Naive thymus-derived CD4-positive, alpha-beta T cell (primary cell): Measurements from ENCODE around the gene REEP2. TPM values are rescaled to one million over a fixed set of nuclear protein-coding genes. Genes with fewer than 3 reads are reported as not detected.
A peak's percentile ranks its signal among the peaks of the same experiment; 100 is the strongest.

Experiments used
- ATAC-seq: fragments of 150-1000 bp; cut with Tn5 transposase; 2 replicates; pipeline ENCODE4 v1.10.0; 2021; ENCODE audit warnings: mild to moderate bottlenecking, moderate library complexity
- CTCF ChIA-PET: fragments of 350-600 bp; sonication (Branson Sonifier 250); formaldehyde crosslinking; loops from one replicate; lab custom pipeline; 2021; ENCODE audit warnings: antibody characterized with exemption; lab: Charles Lee
- POLR2A ChIA-PET: fragments of 350-600 bp; sonication (Branson Sonifier 250); formaldehyde crosslinking; loops from one replicate; lab custom pipeline; 2021; ENCODE audit warnings: antibody characterized with exemption, inconsistent platforms; lab: Charles Lee
- DNase-seq, 9 donors: peaks; one replicate each; pipeline versions ENCODE4 v3.0.0 to v3.0.0-alpha.2; 2020 to 2022; ENCODE audit warnings: mixed read lengths in 1 of 9
- H3K27ac ChIP-seq: one replicate; pipeline ENCODE4 v1.7.0; 2013; ENCODE audit warnings: mild to moderate bottlenecking, low read depth, low read length, moderate library complexity
- H3K27me3 ChIP-seq, 2 donors: one replicate each; pipeline ENCODE4 v1.7.0; 2013; ENCODE audit warnings: low read length in 2 of 2, mild to moderate bottlenecking in 2 of 2, moderate library complexity in 2 of 2; ENCODE audit not compliant: control insufficient read depth in 2 of 2, insufficient read depth in 2 of 2
- H3K36me3 ChIP-seq, 3 experiments: 1 replicate in 2 of 3; 2 replicates in 1 of 3; pipeline ENCODE4 v1.7.0; 2013; ENCODE audit warnings: low read length in 3 of 3, mild to moderate bottlenecking in 3 of 3, moderate library complexity in 1 of 3; ENCODE audit not compliant: insufficient read depth in 3 of 3, control insufficient read depth in 2 of 3
- H3K4me1 ChIP-seq, 2 donors: one replicate each; pipeline ENCODE4 v1.7.0; 2013; ENCODE audit warnings: low read length in 2 of 2, mild to moderate bottlenecking in 2 of 2, moderate library complexity in 1 of 2; ENCODE audit not compliant: control insufficient read depth in 2 of 2, insufficient read depth in 2 of 2
- H3K4me3 ChIP-seq: 2 replicates; pipeline ENCODE4 v1.7.0; 2013; ENCODE audit warnings: mild to moderate bottlenecking, low read length
- H3K9me3 ChIP-seq, 3 experiments: 1 replicate in 2 of 3; 2 replicates in 1 of 3; pipeline ENCODE4 v1.7.0; 2013; ENCODE audit warnings: low read length in 3 of 3; ENCODE audit not compliant: control insufficient read depth in 2 of 3
- H3K27ac Mint-ChIP-seq, 9 donors: one replicate each; pipeline ENCODE4 v1.8.0; 2020 to 2022; ENCODE audit warnings: mixed read lengths in 9 of 9, mild to moderate bottlenecking in 8 of 9, moderate library complexity in 5 of 9, inconsistent platforms in 2 of 9
- H3K27me3 Mint-ChIP-seq, 5 donors: one replicate each; pipeline ENCODE4 v1.8.0; 2021 to 2022; ENCODE audit warnings: mixed read lengths in 5 of 5, mild to moderate bottlenecking in 1 of 5
- H3K36me3 Mint-ChIP-seq, 5 donors: one replicate each; pipeline ENCODE4 v1.8.0; 2020 to 2022; ENCODE audit warnings: mixed read lengths in 5 of 5, mild to moderate bottlenecking in 3 of 5, inconsistent platforms in 1 of 5
- H3K4me1 Mint-ChIP-seq, 7 donors: one replicate each; pipeline ENCODE4 v1.8.0; 2020 to 2022; ENCODE audit warnings: mixed read lengths in 7 of 7, mild to moderate bottlenecking in 3 of 7, inconsistent platforms in 1 of 7
- H3K4me3 Mint-ChIP-seq, 10 donors: one replicate each; pipeline ENCODE4 v1.8.0; 2020 to 2022; ENCODE audit warnings: mild to moderate bottlenecking in 10 of 10, mixed read lengths in 10 of 10, moderate library complexity in 6 of 10, inconsistent platforms in 2 of 10
- H3K9me3 Mint-ChIP-seq, 11 donors: one replicate each; pipeline ENCODE4 v1.8.0; 2020 to 2022; ENCODE audit warnings: mixed read lengths in 11 of 11, mild to moderate bottlenecking in 4 of 11, inconsistent platforms in 1 of 11, moderate library complexity in 1 of 11
- intact Hi-C, 2 donors: fragments of 100-400 bp; cut with micrococcal nuclease; formaldehyde crosslinking; loops; one replicate each; pipeline ENCODE4 v1.15.1; 2023
- polyA plus RNA-seq, 2 donors: library from polyadenylated mRNA; unstranded; fragments of 300-500 nt; fragmentation: Illumina TruSeq; gene quantifications; one replicate each; pipeline ENCODE4 v1.2.3, GENCODE V29; 2021
- total RNA-seq, 6 experiments: library from RNA in 5 of 6; stranded (reverse) in 5 of 6; gene quantifications; 1 replicate in 5 of 6; 2 replicates in 1 of 6; pipeline ENCODE4 v1.2.3 and lab custom pipeline; 2021 to 2026

REEP2 gene
- total and polyA plus RNA-seq, 7 experiments from 2014 or later: 0.94 to 1.2 TPM; not detected in 5

GRCh38 chr5:138440159-138441073, 1.6 kb downstream of the REEP2 start:
- peaks cover 0 to 12% (median 8%) of the 10 kb centered on the region in 5 donors for H3K36me3 Mint-ChIP-seq
- peaks cover 0 to 11% (median 5%) of the 10 kb centered on the region in 5 donors for H3K27me3 Mint-ChIP-seq
- H3K4me3 ChIP-seq: no peak overlapping the region
- peaks cover 0 to 12% (median 7%) of the 10 kb centered on the region in 3 experiments for H3K36me3 ChIP-seq
- POLR2A ChIA-PET: interaction anchor here (0.5 to 0.9 kb wide), 2 partner anchors 260 to 687 kb away, joined by 3 to 5 read pairs; no protein-coding TSS in a partner anchor
- no peaks in the 10 kb centered on the region for H3K9me3 ChIP-seq
- no peaks in the 10 kb centered on the region for H3K9me3 Mint-ChIP-seq
- H3K27me3 ChIP-seq: no peaks in the 10 kb centered on the region
- H3K4me1 ChIP-seq: peaks cover 3 to 11% of the 10 kb centered on the region in 2 donors
- intact Hi-C loops: no loop called here
- H3K4me1 Mint-ChIP-seq: peaks cover 12 to 24% (median 14%) of the 10 kb centered on the region in 7 donors
- ATAC-seq (no peak), DNase-seq (no peak)
- CTCF ChIA-PET: no interaction called here
- H3K27ac Mint-ChIP-seq: peak overlapping the region in 3 of 9 donors; percentile 28 to 55 (median 47)
- H3K4me3 Mint-ChIP-seq: peak overlapping the region; percentile 10 to 82 (median 62)
- no peak overlapping the region for H3K27ac ChIP-seq

DNA sequence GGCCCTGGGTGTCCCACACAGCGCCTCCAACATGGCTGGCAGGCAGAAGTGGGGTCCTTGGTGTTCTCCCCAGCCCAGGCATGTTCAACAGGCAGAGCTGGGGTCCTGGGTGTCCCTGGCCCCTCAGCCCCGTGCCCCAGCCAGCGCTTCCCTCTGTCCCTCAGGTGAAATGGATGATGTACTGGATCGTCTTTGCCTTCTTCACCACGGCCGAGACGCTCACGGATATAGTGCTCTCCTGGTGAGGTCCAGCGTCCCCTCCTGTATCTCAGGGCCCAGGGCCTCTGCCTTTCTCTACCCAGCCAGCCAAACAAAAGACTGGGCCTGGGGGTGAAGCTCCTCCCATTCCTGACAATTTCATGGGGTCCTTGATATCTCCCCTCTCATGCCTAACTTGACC, 2.4 kb downstream of the REEP2 start:
- Histone ChIP-seq H3K9me3 (no peaks in the 10 kb centered on the region), H3K4me1 (peaks cover 3 to 11% of the 10 kb centered on the region in 2 donors), H3K27ac (no peak overlapping the region), H3K4me3 (no peak overlapping the region), H3K36me3 (peaks cover 0 to 4% (median 0%) of the 10 kb centered on the region in 3 experiments), H3K27me3 (no peaks in the 10 kb centered on the region)
- ChIA-PET CTCF (no interaction called here), POLR2A (no interaction called here)
- peaks cover 0 to 6% (median under 1%) of the 10 kb centered on the region in 5 donors for H3K36me3 Mint-ChIP-seq
- no peak overlapping the region for H3K4me3 Mint-ChIP-seq
- intact Hi-C loops: no loop called here
- no peak overlapping the region for H3K27ac Mint-ChIP-seq
- H3K9me3 Mint-ChIP-seq: no peaks in the 10 kb centered on the region
- ATAC-seq: no peak
- DNase-seq: no peak
- H3K27me3 Mint-ChIP-seq: peaks cover 0 to 11% (median 5%) of the 10 kb centered on the region in 5 donors
- peaks cover 12 to 24% (median 14%) of the 10 kb centered on the region in 7 donors for H3K4me1 Mint-ChIP-seq

DNA sequence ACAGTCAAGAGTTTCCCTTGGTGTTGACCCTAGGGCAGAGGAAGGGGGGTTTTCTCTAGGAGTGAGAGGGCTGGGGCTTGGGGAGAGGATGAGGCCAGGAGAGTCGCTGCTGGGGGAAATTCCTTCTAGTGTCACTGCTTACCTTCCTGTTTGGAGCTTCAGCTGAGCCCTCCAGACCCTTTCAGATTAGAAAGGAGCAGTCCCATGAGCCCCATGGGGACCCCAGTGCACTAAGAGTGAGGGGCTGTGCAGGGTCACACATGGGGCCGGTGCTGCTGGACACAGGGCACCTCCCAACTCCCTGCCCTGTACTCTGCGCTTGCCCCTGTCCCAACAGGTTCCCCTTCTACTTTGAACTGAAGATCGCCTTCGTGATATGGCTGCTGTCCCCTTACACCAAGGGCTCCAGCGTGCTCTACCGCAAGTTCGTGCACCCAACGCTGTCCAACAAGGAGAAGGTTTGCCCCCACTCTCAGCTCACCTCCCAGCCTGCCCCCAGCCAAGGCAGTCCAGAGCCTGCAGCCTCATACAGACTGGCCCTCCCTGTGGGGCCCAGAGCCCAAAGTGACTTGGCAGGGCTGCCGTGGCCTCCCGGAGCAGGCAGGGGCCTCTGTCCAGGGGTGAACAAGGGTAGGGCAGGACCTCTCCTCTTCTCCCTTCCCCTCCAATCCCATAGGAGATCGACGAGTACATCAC, 5.4 kb downstream of the REEP2 start:
- intact Hi-C loops: no loop called here
- H3K27ac ChIP-seq: no peak overlapping the region
- no peaks in the 10 kb centered on the region for H3K9me3 Mint-ChIP-seq
- H3K4me1 Mint-ChIP-seq: peaks cover 0 to 10% (median 4%) of the 10 kb centered on the region in 7 donors
- H3K36me3 ChIP-seq: no peaks in the 10 kb centered on the region
- H3K27me3 ChIP-seq: no peaks in the 10 kb centered on the region
- ATAC-seq: peak; percentile 9
- H3K4me3 ChIP-seq: no peak overlapping the region
- H3K27ac Mint-ChIP-seq: peak overlapping the region in 1 of 9 donors; percentile 13
- peaks cover 0 to 8% (median 5%) of the 10 kb centered on the region in 5 donors for H3K27me3 Mint-ChIP-seq
- DNase-seq: no peak
- peaks cover 0 to 4% of the 10 kb centered on the region in 2 donors for H3K4me1 ChIP-seq
- H3K36me3 Mint-ChIP-seq: no peaks in the 10 kb centered on the region
- H3K4me3 Mint-ChIP-seq: no peak overlapping the region
- H3K9me3 ChIP-seq: no peaks in the 10 kb centered on the region
- ChIA-PET POLR2A (interaction anchor here (0.6 to 1.1 kb wide), 2 partner anchors 13 to 61 kb away, joined by 3 read pairs; no protein-coding TSS in a partner anchor), CTCF (interaction anchor here (1.4 kb wide), 1 partner anchor 59 kb away, joined by 5 read pairs; no protein-coding TSS in a partner anchor)

DNA sequence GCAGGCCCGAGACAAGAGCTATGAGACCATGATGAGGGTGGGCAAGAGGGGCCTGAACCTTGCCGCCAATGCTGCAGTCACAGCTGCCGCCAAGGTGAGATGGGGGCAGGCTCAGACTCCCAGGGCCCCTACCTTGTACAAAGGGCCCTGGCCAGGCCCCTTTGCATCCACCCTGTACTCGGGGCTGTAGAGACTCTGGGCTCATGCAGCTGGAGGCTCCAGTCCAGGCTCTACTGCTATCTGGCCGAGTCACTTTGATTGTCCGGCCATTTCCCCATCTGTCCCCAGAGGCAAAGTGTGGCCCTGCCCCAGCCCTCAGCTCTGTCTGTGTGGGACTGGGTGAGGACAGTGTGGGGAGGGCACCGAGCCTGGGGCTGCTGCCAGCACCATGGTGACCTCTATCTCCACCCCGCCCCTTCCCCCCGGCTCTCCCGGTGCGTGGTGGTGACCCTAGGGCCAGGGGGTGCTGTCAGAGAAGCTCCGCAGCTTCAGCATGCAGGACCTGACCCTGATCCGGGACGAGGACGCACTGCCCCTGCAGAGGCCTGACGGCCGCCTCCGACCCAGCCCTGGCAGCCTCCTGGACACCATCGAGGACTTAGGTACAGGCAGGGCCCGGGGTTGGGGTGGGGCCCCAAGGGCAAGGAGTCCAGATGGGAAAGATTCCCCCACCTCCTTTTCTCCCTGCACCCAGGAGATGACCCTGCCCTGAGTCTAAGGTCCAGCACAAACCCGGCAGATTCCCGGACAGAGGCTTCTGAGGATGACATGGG, 6.1 kb downstream of the REEP2 start:
- CTCF ChIA-PET: interaction anchor here (1.4 kb wide), 1 partner anchor 59 kb away, joined by 5 read pairs; no protein-coding TSS in a partner anchor

DNA sequence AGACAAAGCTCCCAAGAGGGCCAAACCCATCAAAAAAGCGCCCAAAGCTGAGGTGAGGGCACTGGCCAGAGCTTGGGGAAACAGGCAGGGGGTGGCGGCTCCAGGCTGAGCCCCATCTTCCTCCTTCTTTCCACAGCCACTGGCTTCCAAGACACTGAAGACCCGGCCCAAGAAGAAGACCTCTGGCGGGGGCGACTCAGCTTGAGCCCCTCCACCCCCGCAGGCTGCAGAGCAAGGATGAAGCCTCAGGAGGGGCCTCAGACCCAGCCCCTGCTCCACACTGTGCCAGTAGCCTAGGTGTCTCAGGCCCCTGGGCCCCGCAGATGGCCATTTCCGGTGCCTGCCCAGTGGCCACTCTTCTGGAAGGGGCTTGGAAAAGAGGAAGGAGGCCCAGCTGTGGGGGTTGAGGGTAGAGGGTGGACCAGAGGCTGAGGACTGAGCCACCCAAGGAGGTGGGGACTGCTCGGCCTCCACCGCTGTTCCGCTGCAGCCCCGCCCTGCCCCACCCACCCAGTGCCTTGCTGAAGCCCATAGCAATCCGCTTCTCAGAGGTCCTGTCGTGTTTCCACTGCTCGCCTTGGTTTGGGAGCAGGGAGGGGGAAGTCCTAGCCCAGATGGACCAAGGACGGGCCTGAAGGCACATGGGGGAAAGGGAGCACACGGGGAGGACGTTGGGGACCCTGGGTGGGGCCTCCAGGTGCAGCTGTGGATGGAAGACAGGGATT, 6.9 kb downstream of the REEP2 start:
- Histone ChIP-seq H3K27me3 (no peaks in the 10 kb centered on the region), H3K4me3 (no peak overlapping the region), H3K27ac (no peak overlapping the region), H3K4me1 (peaks cover 7% of the 10 kb centered on the region in 2 donors), H3K9me3 (no peaks in the 10 kb centered on the region), H3K36me3 (no peaks in the 10 kb centered on the region)
- ChIA-PET CTCF (interaction anchor here (6.6 kb wide), 1 partner anchor 57 kb away, joined by 91 read pairs; no protein-coding TSS in a partner anchor), POLR2A (no interaction called here)
- ATAC-seq (no peak), DNase-seq (no peak)
- Mint-ChIP-seq H3K27me3 (peaks cover 0 to 3% (median 0%) of the 10 kb centered on the region in 5 donors), H3K4me1 (peaks cover 0 to 7% (median 5%) of the 10 kb centered on the region in 7 donors), H3K4me3 (no peak overlapping the region), H3K9me3 (no peaks in the 10 kb centered on the region), H3K36me3 (no peaks in the 10 kb centered on the region), H3K27ac (no peak overlapping the region)
- intact Hi-C loops: no loop called here

More for the DNA sequence above, 6.1 kb downstream of the REEP2 start:
- no peak overlapping the region for H3K27ac Mint-ChIP-seq
- Histone ChIP-seq H3K4me1 (peaks cover 3% of the 10 kb centered on the region in 2 donors), H3K4me3 (no peak overlapping the region), H3K27ac (no peak overlapping the region), H3K9me3 (no peaks in the 10 kb centered on the region), H3K27me3 (no peaks in the 10 kb centered on the region), H3K36me3 (no peaks in the 10 kb centered on the region)
- no peaks in the 10 kb centered on the region for H3K36me3 Mint-ChIP-seq
- H3K4me3 Mint-ChIP-seq: no peak overlapping the region
- H3K27me3 Mint-ChIP-seq: peaks cover 0 to 8% (median 5%) of the 10 kb centered on the region in 5 donors
- POLR2A ChIA-PET: interaction anchor here (1.1 kb wide), 1 partner anchor 61 kb away, joined by 3 read pairs; no protein-coding TSS in a partner anchor
- intact Hi-C loops: no loop called here
- peaks cover 0 to 8% (median 3%) of the 10 kb centered on the region in 7 donors for H3K4me1 Mint-ChIP-seq
- DNase-seq: no peak
- ATAC-seq: no peak
- no peaks in the 10 kb centered on the region for H3K9me3 Mint-ChIP-seq
